Neural progenitor cell (in vitro differentiated cells): ENCODE results near the gene FGD3.

ENCODE experiments used
- CTCF ChIP-seq: fragments of 200-600 bp; sonication (generic); IDR thresholded peaks from 2 replicates; pipeline ENCODE4 v1.5.1; 2017; ENCODE audit warnings: antibody characterized with exemption, mild to moderate bottlenecking
- EZH2 ChIP-seq: fragments of 200-600 bp; sonication (generic); IDR thresholded peaks from 2 replicates; pipeline ENCODE4 v1.6.1; 2017; ENCODE audit warnings: antibody characterized with exemption, mild to moderate bottlenecking, moderate library complexity
- EZH2phosphoT487 ChIP-seq: fragments of 200-600 bp; sonication (generic); IDR thresholded peaks from 2 replicates; pipeline ENCODE4 v1.6.1; 2017; ENCODE audit warnings: antibody characterized with exemption

- no peak for TF ChIP-seq CTCF
- TF ChIP-seq EZH2 = no peak
- no peak for TF ChIP-seq EZH2phosphoT487
Observed at GRCh38 chr9:92974161-92974661, 26.9 kb downstream of the FGD3 start.
